Stimulated activated CD4-positive, alpha-beta T cell treated with anti-CD3 and anti-CD28 coated beads, Interleukin-4, amount 100 ng/mL, for 1 hour (primary cell): ENCODE data around the gene TCF4.

Experiments
- DNase-seq: peaks from one replicate; pipeline ENCODE4 v3.0.0-alpha.2; 2020

The TCF4 gene

GRCh38 chr18:55404136-55404830 is 183.7 kb downstream of the TCF4 start:
- DNase-seq: no peak

GRCh38 chr18:55403421-55403949 is 184.5 kb downstream of the TCF4 start:
- DNase-seq: no peak

GRCh38 chr18:55402731-55403405 is 185.1 kb downstream of the TCF4 start:
- no peak for DNase-seq

DNA sequence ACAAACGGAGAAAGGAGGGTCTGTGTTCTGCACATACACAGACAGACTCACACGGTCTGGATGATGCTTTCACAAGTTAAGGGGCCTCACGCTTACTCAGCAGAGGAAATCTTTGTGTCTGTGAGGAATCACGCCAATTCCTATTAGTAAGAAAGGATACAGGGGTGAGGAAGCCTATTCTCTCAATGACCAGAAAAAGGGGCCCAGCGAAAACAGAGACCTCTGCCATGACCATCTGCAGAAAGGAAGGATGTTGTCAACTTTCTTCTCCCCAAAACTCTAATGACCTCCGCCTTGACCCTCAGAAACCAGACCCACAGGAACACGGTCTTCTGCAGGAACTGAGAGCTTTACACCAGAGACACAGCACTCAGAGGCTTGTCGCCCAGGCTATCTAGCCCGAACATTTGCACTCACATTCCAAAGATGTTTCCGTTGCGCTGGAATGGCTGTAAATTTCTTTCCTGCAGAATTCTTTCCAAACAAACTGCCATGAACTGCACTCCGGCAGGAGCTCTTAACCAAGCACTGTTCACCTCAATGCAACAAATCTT is 186.3 kb downstream of the TCF4 start:
- DNase-seq: no peak

DNA sequence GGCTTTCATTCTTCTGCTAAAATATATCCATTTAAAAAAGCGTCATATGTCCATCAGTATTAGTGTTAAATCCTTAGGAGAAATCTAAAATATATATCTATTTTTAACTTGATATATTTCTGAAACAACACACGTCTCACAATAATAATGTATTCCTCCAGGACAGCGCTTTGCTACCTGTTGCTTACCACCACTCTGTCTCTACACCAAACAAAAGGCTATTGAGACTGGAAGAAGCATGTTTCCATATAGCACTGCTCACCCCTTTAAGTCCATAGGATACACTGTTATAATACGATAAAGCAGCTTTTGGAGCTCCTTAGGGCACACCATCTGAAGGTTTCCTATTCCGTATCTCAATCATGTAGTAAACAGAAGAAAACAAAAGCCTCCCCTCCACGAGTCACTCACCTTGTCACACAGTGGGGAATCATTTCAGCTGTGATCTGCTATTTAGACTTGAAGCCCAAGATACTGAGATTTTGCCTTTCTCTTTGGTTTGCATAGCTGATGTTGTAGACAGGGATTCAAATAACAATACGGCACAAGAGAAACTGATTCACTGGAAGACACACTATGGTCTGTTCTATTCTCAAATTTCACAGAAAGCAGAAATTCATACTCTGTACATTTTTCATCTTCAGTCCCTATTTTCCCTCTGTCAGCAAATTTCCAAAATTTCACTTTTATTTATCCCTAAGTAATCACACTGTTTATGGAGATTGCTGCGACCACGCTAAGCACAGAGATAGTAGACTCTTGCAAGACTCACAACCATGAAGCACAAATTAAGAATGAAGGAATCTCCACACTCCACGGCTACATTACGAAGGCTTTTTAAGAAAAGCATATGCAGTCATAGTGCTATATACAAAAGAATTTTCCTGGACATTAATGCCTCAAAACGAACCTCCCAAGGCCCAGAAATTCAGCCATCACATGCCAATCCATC is 187.1 kb downstream of the TCF4 start:
- DNase-seq: no peak

GRCh38 chr18:55400081-55400480 is 187.9 kb downstream of the TCF4 start:
- DNase-seq: no peak

DNA sequence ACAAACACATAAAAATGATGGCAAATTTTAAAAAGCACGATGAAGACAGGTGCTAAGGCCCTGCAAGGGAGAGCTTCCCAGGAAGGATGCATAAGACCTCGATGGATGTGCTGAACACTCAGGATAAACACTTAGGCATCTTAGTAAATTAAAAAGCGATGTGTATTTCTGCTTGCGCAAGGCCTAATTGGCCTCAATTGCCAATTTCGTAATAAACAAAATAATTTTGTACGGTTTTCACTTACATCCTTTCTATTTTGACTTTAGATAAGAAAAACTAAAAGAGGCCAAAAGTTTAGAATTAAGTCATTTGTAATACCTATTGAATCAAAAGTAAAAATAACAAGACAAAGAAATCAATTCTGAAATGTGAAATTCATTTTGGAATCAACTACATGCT is 189.1 kb downstream of the TCF4 start:
- no peak for DNase-seq

- DNase-seq: no peak
Observed at GRCh38 chr18:55396979-55397378, 191.0 kb downstream of the TCF4 start.

GRCh38 chr18:55396267-55396905 is 191.6 kb downstream of the TCF4 start:
- DNase-seq: no peak

GRCh38 chr18:55395799-55396198 is 192.2 kb downstream of the TCF4 start:
- no peak for DNase-seq

DNA sequence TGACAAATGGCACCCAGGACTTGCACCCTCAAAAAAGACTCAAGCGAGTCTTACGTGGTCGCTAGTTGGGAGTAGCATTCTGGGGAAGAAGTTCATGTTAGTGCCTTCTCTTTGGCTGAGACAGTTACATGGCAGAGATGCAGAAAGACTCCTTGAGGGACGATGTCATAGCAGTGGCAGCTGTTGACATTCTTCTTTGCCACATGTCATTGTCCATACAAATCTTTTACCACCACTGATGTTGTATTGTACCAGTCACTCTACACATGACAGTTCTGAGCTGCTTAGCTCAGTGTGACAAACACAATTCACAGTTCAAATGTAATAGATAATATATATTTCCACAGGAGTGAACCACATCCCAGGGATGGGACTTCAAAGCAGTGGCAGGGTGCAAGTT is 197.1 kb downstream of the TCF4 start:
- DNase-seq: no peak

DNA sequence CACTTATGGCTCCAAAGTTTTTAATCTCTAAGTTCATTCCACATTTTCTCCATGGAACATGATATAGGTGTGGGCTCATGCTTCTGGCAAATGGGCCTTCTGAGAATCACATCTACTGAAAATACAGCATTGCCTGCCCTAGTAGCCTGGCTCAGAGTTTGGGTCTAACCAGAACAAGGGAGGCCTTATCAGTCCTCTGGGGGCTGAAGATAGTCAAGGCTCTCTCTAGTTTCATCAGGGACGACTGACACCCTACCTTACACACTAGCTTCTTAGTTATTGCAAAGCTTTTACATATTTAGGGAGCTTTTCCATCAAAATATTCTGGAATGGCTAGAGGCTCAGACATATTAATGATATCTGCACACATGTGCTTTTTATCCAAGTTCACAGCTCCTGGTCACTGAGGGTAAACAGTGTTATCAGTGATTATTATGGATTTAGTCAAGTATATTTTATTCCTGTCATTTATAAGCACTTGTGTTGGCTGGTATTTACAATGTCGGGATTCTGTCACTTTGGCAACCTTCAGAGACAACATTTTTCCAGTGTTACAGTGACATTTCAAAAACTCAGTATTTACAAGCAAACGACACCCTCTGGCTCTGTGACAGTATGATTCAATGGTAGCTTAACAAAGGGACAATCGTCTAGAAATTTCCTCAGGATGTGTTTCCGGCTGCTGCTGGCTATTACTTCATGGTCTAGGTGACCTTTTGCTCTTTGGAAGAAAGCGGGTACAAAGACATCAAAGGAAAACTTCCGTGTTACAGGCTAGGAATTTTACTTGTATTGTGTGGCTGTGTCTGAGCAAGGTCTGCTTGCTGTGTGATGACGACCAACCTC is 200.6 kb downstream of the TCF4 start:
- DNase-seq: no peak

- no peak for DNase-seq
Observed at GRCh38 chr18:55386545-55386944, 201.4 kb downstream of the TCF4 start.

DNA sequence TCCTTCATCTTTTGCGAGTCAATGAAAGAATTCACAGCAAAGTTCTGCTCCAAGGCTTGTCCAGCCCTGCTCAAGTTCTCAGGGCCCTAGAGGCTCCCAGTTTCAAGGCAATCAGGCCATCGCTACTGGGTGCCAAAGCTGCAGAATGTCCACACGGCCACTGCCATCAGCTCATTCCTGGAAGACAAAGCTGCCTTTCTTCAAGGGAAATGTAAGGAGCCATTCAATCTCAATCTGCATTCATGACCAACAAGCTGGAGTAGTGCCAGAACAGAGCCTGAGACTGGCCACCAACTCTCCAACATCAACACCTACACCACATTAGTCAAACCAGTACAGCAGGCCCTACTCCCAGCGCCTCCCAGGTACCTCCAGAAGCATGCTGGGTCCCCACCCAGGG is 202.2 kb downstream of the TCF4 start:
- DNase-seq: no peak

GRCh38 chr18:55384551-55385275 is 203.3 kb downstream of the TCF4 start:
- no peak for DNase-seq

DNA sequence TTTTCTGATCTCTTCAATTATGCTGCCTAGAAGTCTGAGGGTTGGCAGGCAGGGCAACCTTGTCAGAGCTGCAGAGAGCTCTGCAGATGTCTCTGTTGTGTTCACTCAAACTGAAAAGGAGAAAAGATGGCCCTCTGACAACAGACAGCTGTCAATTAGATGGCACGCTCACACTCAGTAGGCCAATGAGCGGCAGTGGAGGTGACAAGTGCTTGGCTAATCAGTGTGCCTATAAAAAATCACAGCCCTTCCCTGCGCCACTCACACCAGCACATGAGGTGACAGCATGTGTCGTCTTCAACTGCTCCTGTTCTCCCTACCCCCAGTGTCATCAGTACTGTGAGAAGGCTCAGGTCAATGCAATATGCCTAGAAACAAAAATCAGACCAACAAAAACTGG is 203.9 kb downstream of the TCF4 start:
- no peak for DNase-seq

GRCh38 chr18:55382277-55382805 is 205.7 kb downstream of the TCF4 start:
- no peak for DNase-seq

DNA sequence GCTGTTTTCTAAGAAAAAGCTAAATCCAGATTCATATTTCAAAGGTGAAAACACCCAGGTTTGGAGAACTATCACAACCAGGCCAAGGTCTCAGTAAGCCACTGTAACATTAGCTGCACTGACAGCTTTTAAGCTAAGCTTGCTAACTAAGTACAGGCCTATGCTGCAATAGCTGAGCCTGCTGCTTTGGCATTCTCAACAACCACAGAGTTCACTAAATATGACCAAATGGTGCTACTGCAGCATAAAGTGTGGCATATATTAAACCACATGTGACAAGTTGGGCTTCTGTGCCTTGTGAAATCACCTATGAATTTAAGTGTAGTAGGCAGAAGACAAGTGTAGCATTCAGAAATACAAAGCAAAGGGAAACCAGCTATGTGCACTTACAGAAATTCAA is 206.7 kb downstream of the TCF4 start:
- DNase-seq: no peak

- DNase-seq: no peak
Observed at GRCh38 chr18:55380589-55380988, 207.4 kb downstream of the TCF4 start.

- DNase-seq: no peak
Observed at GRCh38 chr18:55376387-55376786, 211.6 kb downstream of the TCF4 start.

- no peak for DNase-seq
Observed at GRCh38 chr18:55375930-55376329, 212.1 kb downstream of the TCF4 start.
